Measurements from ENCODE around the gene TCEANC2.

DNA sequence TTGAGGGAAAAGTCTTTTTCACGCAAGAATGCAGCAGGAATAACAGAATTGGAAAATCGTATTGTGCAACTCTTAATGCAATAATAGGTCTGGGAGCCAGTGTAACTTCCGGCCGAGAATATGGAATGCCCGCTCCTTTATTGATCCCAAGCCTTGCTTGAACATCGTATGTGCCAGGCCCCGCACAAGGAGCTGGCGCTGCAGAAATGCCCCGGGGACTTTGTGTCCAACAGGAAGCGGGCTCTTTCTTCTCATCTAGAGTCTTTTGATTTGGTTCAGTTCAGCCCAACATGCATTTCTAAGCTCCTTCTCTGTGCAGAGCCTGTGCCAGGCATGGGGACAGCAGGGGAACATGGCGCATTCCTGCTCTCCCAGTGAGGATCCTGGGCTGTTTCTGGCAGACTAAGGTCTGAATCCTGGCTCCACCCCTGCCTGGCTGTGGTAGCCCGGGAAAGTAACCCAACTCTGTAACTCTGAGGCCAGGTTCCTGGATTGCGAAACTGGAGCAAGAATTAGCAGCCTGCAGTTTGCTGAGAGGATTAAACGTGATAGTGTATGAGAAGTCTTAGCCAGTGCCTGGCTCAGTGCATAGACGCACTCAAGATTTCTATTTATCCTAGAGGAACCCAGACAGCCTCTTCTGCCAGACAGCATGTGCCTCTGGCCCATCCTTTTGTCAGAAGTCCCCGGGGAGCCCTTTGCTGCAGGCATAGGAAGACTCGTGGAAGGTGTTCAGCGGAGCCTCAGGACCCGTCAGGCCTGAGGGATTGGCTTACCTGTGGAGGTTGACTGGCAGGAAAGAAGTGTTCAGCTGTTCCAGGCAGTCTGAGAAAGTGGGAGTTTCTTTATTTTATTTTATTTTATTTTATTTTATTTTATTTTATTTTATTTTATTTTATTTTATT lies 100.4 kb downstream of the TCEANC2 start:
- no peak for TF ChIP-seq SMC3 (conservative IDR thresholded peaks at IDR 0.05; ENCODE audit: poor library complexity)
- TF ChIP-seq, protein P1, sequence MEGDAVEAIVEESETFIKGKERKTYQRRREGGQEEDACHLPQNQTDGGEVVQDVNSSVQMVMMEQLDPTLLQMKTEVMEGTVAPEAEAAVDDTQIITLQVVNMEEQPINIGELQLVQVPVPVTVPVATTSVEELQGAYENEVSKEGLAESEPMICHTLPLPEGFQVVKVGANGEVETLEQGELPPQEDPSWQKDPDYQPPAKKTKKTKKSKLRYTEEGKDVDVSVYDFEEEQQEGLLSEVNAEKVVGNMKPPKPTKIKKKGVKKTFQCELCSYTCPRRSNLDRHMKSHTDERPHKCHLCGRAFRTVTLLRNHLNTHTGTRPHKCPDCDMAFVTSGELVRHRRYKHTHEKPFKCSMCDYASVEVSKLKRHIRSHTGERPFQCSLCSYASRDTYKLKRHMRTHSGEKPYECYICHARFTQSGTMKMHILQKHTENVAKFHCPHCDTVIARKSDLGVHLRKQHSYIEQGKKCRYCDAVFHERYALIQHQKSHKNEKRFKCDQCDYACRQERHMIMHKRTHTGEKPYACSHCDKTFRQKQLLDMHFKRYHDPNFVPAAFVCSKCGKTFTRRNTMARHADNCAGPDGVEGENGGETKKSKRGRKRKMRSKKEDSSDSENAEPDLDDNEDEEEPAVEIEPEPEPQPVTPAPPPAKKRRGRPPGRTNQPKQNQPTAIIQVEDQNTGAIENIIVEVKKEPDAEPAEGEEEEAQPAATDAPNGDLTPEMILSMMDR (IDR thresholded peaks at IDR 0.05; ENCODE audit: poor library complexity, severe bottlenecking): no peak
